ENCODE measurements around the gene ROR1.

The ROR1 gene

GRCh38 chr1:64140596-64140995 is 366.8 kb downstream of the ROR1 start:
- H3K4me3 ChIP-seq (ENCODE audit: low read length), result no peak overlapping the region
- DNase-seq (ENCODE audit: low read depth), result no peak
- no peak for TF ChIP-seq CTCF (IDR thresholded peaks at IDR 0.05; ENCODE audit: insufficient read depth, low read depth, low read length, missing control alignments)

GRCh38 chr1:64147045-64147724 is 373.4 kb downstream of the ROR1 start:
- no peak for TF ChIP-seq CTCF (IDR thresholded peaks at IDR 0.05; ENCODE audit: insufficient read depth, low read depth, low read length, missing control alignments)
- DNase-seq (ENCODE audit: low read depth), result no peak
- no peak overlapping the region for H3K4me3 ChIP-seq (ENCODE audit: low read length)

- no peak for DNase-seq (ENCODE audit: low read depth)
- no peak overlapping the region for H3K4me3 ChIP-seq (ENCODE audit: low read length)
- no peak for TF ChIP-seq CTCF (IDR thresholded peaks at IDR 0.05; ENCODE audit: insufficient read depth, low read depth, low read length, missing control alignments)
These were observed 373.9 kb downstream of the ROR1 start for GRCh38 chr1:64147759-64148158.

GRCh38 chr1:64150266-64150665 is 376.4 kb downstream of the ROR1 start:
- no peak for TF ChIP-seq CTCF (IDR thresholded peaks at IDR 0.05; ENCODE audit: insufficient read depth, low read depth, low read length, missing control alignments)
- no peak for DNase-seq (ENCODE audit: low read depth)
- no peak overlapping the region for H3K4me3 ChIP-seq (ENCODE audit: low read length)

- no peak for TF ChIP-seq CTCF (IDR thresholded peaks at IDR 0.05; ENCODE audit: insufficient read depth, low read depth, low read length, missing control alignments)
- no peak overlapping the region for H3K4me3 ChIP-seq (ENCODE audit: low read length)
- DNase-seq (ENCODE audit: low read depth), result no peak
These were observed 377.0 kb downstream of the ROR1 start for GRCh38 chr1:64150729-64151230.

GRCh38 chr1:64155278-64155677 is 381.5 kb downstream of the ROR1 start:
- no peak for DNase-seq (ENCODE audit: low read depth)
- no peak for TF ChIP-seq CTCF (IDR thresholded peaks at IDR 0.05; ENCODE audit: insufficient read depth, low read depth, low read length, missing control alignments)
- no peak overlapping the region for H3K4me3 ChIP-seq (ENCODE audit: low read length)

- no peak overlapping the region for H3K4me3 ChIP-seq (ENCODE audit: low read length)
- DNase-seq (ENCODE audit: low read depth), result no peak
- no peak for TF ChIP-seq CTCF (IDR thresholded peaks at IDR 0.05; ENCODE audit: insufficient read depth, low read depth, low read length, missing control alignments)
These were observed 387.6 kb downstream of the ROR1 start for GRCh38 chr1:64161357-64161941.

All from epithelial cell of esophagus (primary cell).